Neutrophil (primary cell): Measurements from ENCODE around the gene CD47.

Source experiments
- H3K27ac ChIP-seq: fragments of 200-600 bp; sonication (generic); 2 replicates; pipeline ENCODE4 v1.5.1; 2016; ENCODE audit warnings: mild to moderate bottlenecking, moderate library complexity
- H3K27me3 ChIP-seq: fragments of 200-600 bp; sonication (generic); 2 replicates; pipeline ENCODE4 v1.6.0; 2016; ENCODE audit warnings: mild to moderate bottlenecking
- H3K36me3 ChIP-seq: fragments of 200-600 bp; sonication (generic); 2 replicates; pipeline ENCODE4 v1.5.1; 2017
- H3K4me1 ChIP-seq, 2 experiments: fragments of 200-600 bp in 1 of 2; sonication (generic) in 1 of 2; 1 replicate in 1 of 2; 2 replicates in 1 of 2; pipeline versions ENCODE4 v1.5.1 to v1.6.1; 2013 to 2016; ENCODE audit warnings: low read depth in 1 of 2, low read length in 1 of 2, mild to moderate bottlenecking in 1 of 2, moderate library complexity in 1 of 2; ENCODE audit not compliant: control insufficient read depth in 1 of 2, insufficient read depth in 1 of 2
- H3K4me3 ChIP-seq, 2 experiments: fragments of 200-600 bp in 1 of 2; sonication (generic) in 1 of 2; 1 replicate in 1 of 2; 2 replicates in 1 of 2; pipeline ENCODE4 v1.5.1; 2013 to 2016; ENCODE audit warnings: low read depth in 1 of 2, low read length in 1 of 2, mild to moderate bottlenecking in 1 of 2, moderate library complexity in 1 of 2
- H3K9me3 ChIP-seq: fragments of 200-600 bp; sonication (generic); 2 replicates; pipeline ENCODE4 v1.5.1; 2016
- TF ChIP-seq, protein P1 (sequence below): fragments of 200-600 bp; sonication (generic); IDR thresholded peaks from 2 replicates; pipeline ENCODE4 v1.5.1; 2016; ENCODE audit warnings: antibody characterized with exemption

The CD47 gene

DNA sequence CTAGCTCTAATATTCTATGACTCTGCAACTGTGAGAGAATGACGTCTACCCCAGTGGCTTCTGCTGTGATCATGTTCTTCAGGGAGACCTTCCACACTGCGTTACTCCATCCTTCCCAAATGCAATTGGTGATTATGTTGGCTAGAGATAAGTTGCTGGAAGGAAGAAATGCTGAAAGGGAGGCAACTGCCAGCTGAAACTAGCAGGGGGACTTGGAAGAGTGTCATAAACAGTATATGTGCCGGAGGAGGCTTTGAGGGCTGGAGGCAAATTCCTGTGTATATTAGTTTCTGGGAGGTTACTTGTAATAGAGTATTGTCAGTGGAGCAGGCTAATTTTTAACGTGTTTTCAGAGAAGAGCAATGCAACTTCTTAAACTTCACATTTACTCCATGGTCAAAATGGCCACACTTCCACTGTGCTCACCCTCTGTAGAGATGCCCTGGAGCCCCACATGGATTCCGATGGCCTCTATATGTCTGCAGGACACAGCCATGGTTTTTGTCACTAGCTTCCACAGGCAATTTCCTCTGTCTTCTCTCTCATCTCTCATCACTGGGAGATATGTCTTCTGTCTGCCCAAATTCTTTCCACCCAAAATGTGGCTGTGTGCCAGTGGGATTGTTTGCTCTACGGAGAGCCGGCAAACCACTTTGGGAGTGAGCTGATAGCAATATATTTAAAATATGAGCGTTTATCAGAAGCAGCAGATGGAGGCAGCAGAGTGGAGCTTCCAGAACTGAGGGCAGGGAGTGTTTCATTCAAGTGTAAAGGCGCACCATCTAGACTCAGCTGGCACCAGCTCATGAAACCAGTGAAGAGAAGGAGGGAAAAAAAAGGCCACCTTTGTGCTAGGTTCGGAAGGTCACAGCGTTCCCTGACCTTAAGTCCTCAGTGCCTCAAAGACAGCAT lies 13.3 kb upstream of the CD47 start:
- H3K27me3 ChIP-seq, result no peaks in the 10 kb centered on the region
- H3K4me3 ChIP-seq, result no peak overlapping the region
- no peaks in the 10 kb centered on the region for H3K9me3 ChIP-seq
- no peaks in the 10 kb centered on the region for H3K36me3 ChIP-seq
- peaks cover 57 to 58% of the 10 kb centered on the region in 2 experiments for H3K4me1 ChIP-seq
- TF ChIP-seq, protein P1, sequence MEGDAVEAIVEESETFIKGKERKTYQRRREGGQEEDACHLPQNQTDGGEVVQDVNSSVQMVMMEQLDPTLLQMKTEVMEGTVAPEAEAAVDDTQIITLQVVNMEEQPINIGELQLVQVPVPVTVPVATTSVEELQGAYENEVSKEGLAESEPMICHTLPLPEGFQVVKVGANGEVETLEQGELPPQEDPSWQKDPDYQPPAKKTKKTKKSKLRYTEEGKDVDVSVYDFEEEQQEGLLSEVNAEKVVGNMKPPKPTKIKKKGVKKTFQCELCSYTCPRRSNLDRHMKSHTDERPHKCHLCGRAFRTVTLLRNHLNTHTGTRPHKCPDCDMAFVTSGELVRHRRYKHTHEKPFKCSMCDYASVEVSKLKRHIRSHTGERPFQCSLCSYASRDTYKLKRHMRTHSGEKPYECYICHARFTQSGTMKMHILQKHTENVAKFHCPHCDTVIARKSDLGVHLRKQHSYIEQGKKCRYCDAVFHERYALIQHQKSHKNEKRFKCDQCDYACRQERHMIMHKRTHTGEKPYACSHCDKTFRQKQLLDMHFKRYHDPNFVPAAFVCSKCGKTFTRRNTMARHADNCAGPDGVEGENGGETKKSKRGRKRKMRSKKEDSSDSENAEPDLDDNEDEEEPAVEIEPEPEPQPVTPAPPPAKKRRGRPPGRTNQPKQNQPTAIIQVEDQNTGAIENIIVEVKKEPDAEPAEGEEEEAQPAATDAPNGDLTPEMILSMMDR, result no peak
- H3K27ac ChIP-seq, result peak overlapping the region; percentile 88

- TF ChIP-seq, protein P1, result no peak
- peaks cover 67% of the 10 kb centered on the region in 2 experiments for H3K4me1 ChIP-seq
- no peaks in the 10 kb centered on the region for H3K36me3 ChIP-seq
- H3K9me3 ChIP-seq, result no peaks in the 10 kb centered on the region
- no peaks in the 10 kb centered on the region for H3K27me3 ChIP-seq
- H3K27ac ChIP-seq, result peak overlapping the region; percentile 88
- H3K4me3 ChIP-seq, result peak overlapping the region; percentile 12 to 38
Observed at GRCh38 chr3:108103040-108103751, 12.4 kb upstream of the CD47 start.

- Histone ChIP-seq H3K4me1 (peaks cover 73 to 74% of the 10 kb centered on the region in 2 experiments), H3K27ac (peak overlapping the region; percentile 88), H3K36me3 (no peaks in the 10 kb centered on the region), H3K27me3 (no peaks in the 10 kb centered on the region), H3K9me3 (no peaks in the 10 kb centered on the region), H3K4me3 (peak overlapping the region; percentile 12 to 38)
- TF ChIP-seq, protein P1, result no peak
Observed at GRCh38 chr3:108102420-108103039, 11.7 kb upstream of the CD47 start.

- TF ChIP-seq, protein P1, result no peak
- no peaks in the 10 kb centered on the region for H3K27me3 ChIP-seq
- H3K27ac ChIP-seq, result peak overlapping the region; percentile 88
- no peaks in the 10 kb centered on the region for H3K9me3 ChIP-seq
- H3K36me3 ChIP-seq, result no peaks in the 10 kb centered on the region
- peaks cover 86 to 87% of the 10 kb centered on the region in 2 experiments for H3K4me1 ChIP-seq
- H3K4me3 ChIP-seq, result no peak overlapping the region
Observed at GRCh38 chr3:108100906-108101660, 10.3 kb upstream of the CD47 start.
